Gastroesophageal sphincter (tissue), 4 donors: ENCODE results near the gene RPS23. TPM values are rescaled to one million over a fixed set of nuclear protein-coding genes. Genes with fewer than 3 reads are reported as not detected.

Experiments used
- ATAC-seq: fragments of 150-250 bp; one replicate; pipeline ENCODE4 v1.9.1; 2016; ENCODE audit warnings: mild to moderate bottlenecking, moderate library complexity
- H3K27ac ChIP-seq, 4 donors: fragments of 200-600 bp; sonication (generic) in 3 of 4; 1 replicate in 3 of 4; 2 replicates in 1 of 4; pipeline ENCODE4 v1.5.1; 2016 to 2019
- H3K27me3 ChIP-seq: fragments of 200-600 bp; sonication (generic); one replicate; pipeline ENCODE4 v1.5.1; 2019
- H3K36me3 ChIP-seq, 2 donors: fragments of 200-600 bp; sonication (generic); one replicate each; pipeline ENCODE4 v1.5.1; 2019; ENCODE audit warnings: control low read depth in 1 of 2
- H3K4me1 ChIP-seq, 3 donors: fragments of 200-600 bp; sonication (generic); 1 replicate in 2 of 3; 2 replicates in 1 of 3; pipeline ENCODE4 v1.5.1; 2016 to 2019; ENCODE audit warnings: control low read depth in 2 of 3
- H3K4me3 ChIP-seq, 2 donors: fragments of 200-600 bp; sonication (generic); one replicate each; pipeline ENCODE4 v1.5.1; 2019; ENCODE audit warnings: mild to moderate bottlenecking in 1 of 2, moderate library complexity in 1 of 2
- H3K9me3 ChIP-seq, 3 donors: fragments of 200-600 bp; sonication (generic); one replicate each; pipeline ENCODE4 v1.5.1; 2017 to 2019; ENCODE audit warnings: control low read depth in 2 of 3
- EP300 ChIP-seq: sonication (generic); formaldehyde crosslinking; IDR thresholded peaks from one replicate; pipeline ENCODE4 v1.6.1; 2017; ENCODE audit warnings: antibody characterized with exemption, mild to moderate bottlenecking
- POLR2A ChIP-seq, 2 donors: fragments of 450-650 bp; IDR thresholded peaks; one replicate each; pipeline ENCODE4 v1.6.1; 2017; ENCODE audit warnings: antibody characterized with exemption in 2 of 2, mild to moderate bottlenecking in 2 of 2, moderate library complexity in 1 of 2
- POLR2AphosphoS5 ChIP-seq: sonication (generic); formaldehyde crosslinking; IDR thresholded peaks from one replicate; pipeline ENCODE4 v1.6.1; 2017; ENCODE audit warnings: antibody characterized with exemption
- WGBS, 2 donors: methylation state at CpG; one replicate each; pipeline ENCODE4 v1.1.5; 2018; ENCODE audit warnings: low coverage in 1 of 2; 5-methylcytosine and 5-hydroxymethylcytosine counted together
- total RNA-seq, 4 donors: library from RNA; depleted of rRNA; stranded (reverse); fragments of >200 nt; gene quantifications; one replicate each; pipeline ENCODE4 v1.1.0, GENCODE V29; 2016
- TF ChIP-seq, protein P1 (sequence below), 4 experiments: fragments of 200-600 bp in 2 of 4; fragments of 450-650 bp in 2 of 4; sonication (generic) in 1 of 4; IDR thresholded peaks; one replicate each; pipeline ENCODE4 v1.5.1; 2017 to 2019; ENCODE audit warnings: antibody characterized with exemption in 4 of 4, mild to moderate bottlenecking in 2 of 4, moderate library complexity in 2 of 4

Gene RPS23
- total RNA-seq, 4 donors from 2014 or later, result 1,991 to 3,565 (median 2,994) TPM

DNA sequence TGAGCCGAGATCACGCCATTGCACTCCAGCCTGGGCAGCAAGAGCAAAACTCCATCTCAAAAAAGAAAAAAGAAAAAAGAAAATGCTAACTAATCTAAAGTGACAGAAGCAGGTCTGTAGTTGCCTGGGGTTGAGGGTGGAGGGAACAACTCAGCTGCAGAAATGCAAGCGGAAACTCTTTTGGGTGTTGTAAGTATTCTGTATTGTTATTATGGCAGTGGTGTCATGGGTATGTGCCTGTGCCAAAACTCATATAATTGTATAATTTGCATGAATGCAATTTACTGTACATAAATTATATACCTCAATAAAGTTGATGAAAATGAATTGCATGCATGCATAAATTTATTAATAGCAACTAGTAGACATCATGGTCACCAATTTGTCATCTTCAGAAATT, 23.0 kb upstream of the RPS23 start:
- TF ChIP-seq EP300 (no peak), POLR2AphosphoS5 (no peak), POLR2A (IDR thresholded peaks at IDR 0.05) (no peak)
- TF ChIP-seq, protein P1, sequence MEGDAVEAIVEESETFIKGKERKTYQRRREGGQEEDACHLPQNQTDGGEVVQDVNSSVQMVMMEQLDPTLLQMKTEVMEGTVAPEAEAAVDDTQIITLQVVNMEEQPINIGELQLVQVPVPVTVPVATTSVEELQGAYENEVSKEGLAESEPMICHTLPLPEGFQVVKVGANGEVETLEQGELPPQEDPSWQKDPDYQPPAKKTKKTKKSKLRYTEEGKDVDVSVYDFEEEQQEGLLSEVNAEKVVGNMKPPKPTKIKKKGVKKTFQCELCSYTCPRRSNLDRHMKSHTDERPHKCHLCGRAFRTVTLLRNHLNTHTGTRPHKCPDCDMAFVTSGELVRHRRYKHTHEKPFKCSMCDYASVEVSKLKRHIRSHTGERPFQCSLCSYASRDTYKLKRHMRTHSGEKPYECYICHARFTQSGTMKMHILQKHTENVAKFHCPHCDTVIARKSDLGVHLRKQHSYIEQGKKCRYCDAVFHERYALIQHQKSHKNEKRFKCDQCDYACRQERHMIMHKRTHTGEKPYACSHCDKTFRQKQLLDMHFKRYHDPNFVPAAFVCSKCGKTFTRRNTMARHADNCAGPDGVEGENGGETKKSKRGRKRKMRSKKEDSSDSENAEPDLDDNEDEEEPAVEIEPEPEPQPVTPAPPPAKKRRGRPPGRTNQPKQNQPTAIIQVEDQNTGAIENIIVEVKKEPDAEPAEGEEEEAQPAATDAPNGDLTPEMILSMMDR (IDR thresholded peaks at IDR 0.05), result no peak
- Histone ChIP-seq H3K36me3 (peaks cover 0 to 14% of the 10 kb centered on the region in 2 donors), H3K9me3 (no peaks in the 10 kb centered on the region), H3K4me3 (no peak overlapping the region), H3K27me3 (no peaks in the 10 kb centered on the region), H3K27ac (no peak overlapping the region), H3K4me1 (no peaks in the 10 kb centered on the region)
- 87 to 95% methylated on average over 2 to 3 of the region's 3 CpGs for WGBS, 2 donors
- no peak for ATAC-seq

DNA sequence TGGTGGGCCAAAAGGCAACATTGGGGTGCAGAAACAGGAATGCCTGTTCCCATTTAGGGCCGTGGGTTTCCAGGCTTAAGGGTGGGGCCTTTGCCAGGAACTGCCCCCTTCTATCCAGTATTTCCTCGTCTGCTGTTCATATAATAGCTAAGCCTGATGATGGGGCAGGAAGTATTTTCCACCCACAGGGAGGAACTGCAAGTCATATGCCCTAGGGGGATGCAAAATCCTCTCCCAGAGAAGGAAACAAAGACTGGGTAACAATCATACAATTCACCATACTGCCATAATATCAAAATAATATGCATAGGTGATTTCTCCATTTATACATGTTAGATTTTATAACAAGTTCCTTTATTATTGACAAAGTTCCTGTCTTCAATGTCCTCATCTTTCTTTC, 20.5 kb upstream of the RPS23 start:
- ATAC-seq, result no peak
- H3K27ac ChIP-seq, result no peak overlapping the region
- 53% methylated on average over 2 of the region's 2 CpGs; no CpG with 5 or more reads in 1 of the 2 donors for WGBS, 2 donors
- no peaks in the 10 kb centered on the region for H3K36me3 ChIP-seq
- H3K9me3 ChIP-seq, result no peaks in the 10 kb centered on the region
- H3K4me3 ChIP-seq, result no peak overlapping the region
- TF ChIP-seq, protein P1 (IDR thresholded peaks at IDR 0.05), result no peak
- TF ChIP-seq POLR2A (IDR thresholded peaks at IDR 0.05), result no peak
- TF ChIP-seq POLR2AphosphoS5, result no peak
- no peak for TF ChIP-seq EP300
- no peaks in the 10 kb centered on the region for H3K27me3 ChIP-seq
- H3K4me1 ChIP-seq, result no peaks in the 10 kb centered on the region

DNA sequence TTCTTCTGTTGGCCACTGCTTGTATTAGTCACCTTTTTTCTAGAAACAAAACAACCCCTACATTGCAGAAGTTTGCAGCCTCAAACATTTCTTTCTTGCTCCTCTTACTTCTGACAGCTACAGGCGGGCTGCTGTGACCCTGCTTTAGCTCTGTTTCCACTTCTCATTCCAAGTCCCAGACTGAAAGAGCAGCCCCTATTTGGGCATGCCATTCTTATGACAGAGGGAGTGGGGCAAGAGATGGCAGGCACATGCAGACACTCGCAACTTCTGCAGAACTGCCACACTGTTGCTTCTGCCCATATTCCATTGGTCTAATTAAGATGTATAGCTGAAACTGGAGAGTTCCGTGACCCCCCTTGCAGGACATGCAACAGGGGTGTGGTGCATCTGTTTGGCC, 19.6 kb upstream of the RPS23 start:
- no peak for ATAC-seq
- WGBS, 2 donors, result 22 to 43% methylated on average over 1 to 3 of the region's 3 CpGs
- TF ChIP-seq POLR2AphosphoS5 (no peak), POLR2A (IDR thresholded peaks at IDR 0.05) (no peak), EP300 (no peak)
- TF ChIP-seq, protein P1 (IDR thresholded peaks at IDR 0.05), result no peak
- Histone ChIP-seq H3K27me3 (no peaks in the 10 kb centered on the region), H3K27ac (no peak overlapping the region), H3K9me3 (no peaks in the 10 kb centered on the region), H3K4me3 (no peak overlapping the region), H3K4me1 (no peaks in the 10 kb centered on the region), H3K36me3 (no peaks in the 10 kb centered on the region)

DNA sequence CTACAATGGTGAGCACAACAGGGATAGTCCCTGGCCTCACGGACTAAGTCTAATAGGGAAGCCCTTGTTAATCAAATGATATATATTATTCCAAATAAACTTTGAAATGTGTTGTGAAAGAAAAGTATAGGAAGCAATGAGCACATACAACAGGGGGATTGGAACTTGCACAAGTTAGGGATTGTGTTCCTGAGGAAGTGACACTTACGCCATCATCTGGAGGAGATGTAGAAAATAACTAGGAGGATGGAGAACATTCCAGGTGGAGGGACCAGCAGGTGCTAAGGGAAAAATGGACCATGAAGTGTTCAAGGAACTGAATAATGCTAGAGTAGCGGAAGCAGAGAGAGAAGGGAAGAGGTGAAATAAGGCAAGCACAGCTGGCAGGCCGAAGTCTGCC, 18.8 kb upstream of the RPS23 start:
- Histone ChIP-seq H3K27ac (no peak overlapping the region), H3K4me1 (no peaks in the 10 kb centered on the region), H3K4me3 (no peak overlapping the region), H3K9me3 (no peaks in the 10 kb centered on the region), H3K27me3 (no peaks in the 10 kb centered on the region), H3K36me3 (no peaks in the 10 kb centered on the region)
- ATAC-seq, result no peak
- TF ChIP-seq EP300, result no peak
- TF ChIP-seq POLR2AphosphoS5, result no peak
- no peak for TF ChIP-seq POLR2A (IDR thresholded peaks at IDR 0.05)
- TF ChIP-seq, protein P1 (IDR thresholded peaks at IDR 0.05), result no peak
- WGBS, 2 donors, result 89 to 93% methylated on average over 3 to 4 of the region's 4 CpGs

DNA sequence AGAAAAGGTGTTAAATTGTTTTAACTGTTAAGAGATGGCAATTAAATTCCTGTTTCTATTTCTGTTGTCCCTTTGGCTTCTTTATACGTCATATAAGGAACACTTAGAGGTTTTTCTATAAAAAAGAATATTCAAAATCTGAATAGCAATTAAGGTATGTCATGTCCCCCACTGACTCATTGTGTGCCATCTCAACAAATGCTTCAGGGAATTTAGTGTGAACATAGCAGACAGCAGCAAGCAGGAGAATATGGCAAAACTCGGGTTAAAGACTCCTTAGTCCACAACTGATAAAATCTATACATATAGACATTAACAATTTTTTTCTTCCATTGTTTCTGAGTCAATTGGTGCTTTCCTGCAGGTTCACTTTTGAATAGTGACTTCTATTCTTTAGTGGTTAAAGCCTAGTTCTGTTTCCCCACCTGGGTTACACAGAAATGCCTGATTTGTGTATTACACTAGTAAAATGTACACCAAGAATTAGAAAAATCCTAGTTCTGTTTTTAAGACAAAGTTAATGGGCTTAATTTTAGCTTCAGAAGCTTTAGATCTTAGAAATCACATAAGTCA, 17.9 kb upstream of the RPS23 start:
- H3K27ac ChIP-seq, result no peak overlapping the region
- H3K27me3 ChIP-seq, result no peaks in the 10 kb centered on the region
- 83 to 90% methylated on average over 2 of the region's 2 CpGs for WGBS, 2 donors
- no peaks in the 10 kb centered on the region for H3K36me3 ChIP-seq
- no peaks in the 10 kb centered on the region for H3K9me3 ChIP-seq
- TF ChIP-seq, protein P1 (IDR thresholded peaks at IDR 0.05), result no peak
- TF ChIP-seq POLR2AphosphoS5 (no peak), POLR2A (IDR thresholded peaks at IDR 0.05) (no peak), EP300 (no peak)
- no peak for ATAC-seq
- H3K4me1 ChIP-seq, result no peaks in the 10 kb centered on the region
- H3K4me3 ChIP-seq, result no peak overlapping the region
